OCI-LY1 (cell line): ENCODE results near the gene CASZ1.

Experiments used
- CTCF ChIP-seq: fragments of 200-600 bp; sonication (generic), shearing (Covaris generic); IDR thresholded peaks from 2 replicates; pipeline ENCODE4 v1.5.1; 2017; ENCODE audit warnings: mild to moderate bottlenecking, antibody characterized with exemption, low read length, moderate library complexity, mixed read lengths
- EZH2 ChIP-seq: fragments of 200-600 bp; sonication (generic), shearing (Covaris generic); IDR thresholded peaks from 2 replicates; pipeline ENCODE4 v1.8.0; 2017; ENCODE audit warnings: borderline replicate concordance, mixed run types, mild to moderate bottlenecking, antibody characterized with exemption, low read length, moderate library complexity, mixed read lengths

GRCh38 chr1:10730985-10731384 is 65.5 kb downstream of the CASZ1 start:
- no peak for TF ChIP-seq CTCF
- no peak for TF ChIP-seq EZH2
